Right lobe of liver (tissue), 6 donors: ENCODE measurements around the gene GNPNAT1. TPM values are rescaled to one million over a fixed set of nuclear protein-coding genes. Genes with fewer than 3 reads are reported as not detected.

Experiments used
- ATAC-seq, 4 donors: fragments of 200-7000 bp; cut with Tn5 transposase; one replicate each; pipeline ENCODE4 v1.9.1; 2020; ENCODE audit warnings: mild to moderate bottlenecking in 4 of 4, moderate library complexity in 4 of 4
- DNase-seq, 3 donors: peaks; one replicate each; pipeline ENCODE4 v3.0.0-alpha.2; 2020
- H3K27ac ChIP-seq, 3 donors: fragments of 200-600 bp; one replicate each; pipeline ENCODE4 v1.8.0; 2022
- H3K27me3 ChIP-seq, 2 donors: fragments of 200-600 bp; one replicate each; pipeline ENCODE4 v1.8.0; 2022
- H3K36me3 ChIP-seq, 4 donors: fragments of 200-600 bp; sonication (generic) in 1 of 4; one replicate each; pipeline versions ENCODE4 v1.5.1 to v1.8.0; 2017 to 2022; ENCODE audit warnings: control low read depth in 1 of 4
- H3K4me1 ChIP-seq, 4 donors: fragments of 200-600 bp; sonication (generic) in 1 of 4; one replicate each; pipeline versions ENCODE4 v1.5.1 to v1.8.0; 2017 to 2022; ENCODE audit warnings: control low read depth in 1 of 4
- H3K4me3 ChIP-seq, 3 donors: fragments of 200-600 bp; one replicate each; pipeline ENCODE4 v1.8.0; 2022
- H3K9me3 ChIP-seq, 4 donors: fragments of 200-600 bp; sonication (generic) in 1 of 4; one replicate each; pipeline versions ENCODE4 v1.5.1 to v1.8.0; 2017 to 2022; ENCODE audit warnings: control low read depth in 1 of 4
- POLR2A ChIP-seq: fragments of 450-650 bp; IDR thresholded peaks from one replicate; pipeline ENCODE4 v1.6.1; 2017; ENCODE audit warnings: antibody characterized with exemption, mild to moderate bottlenecking
- WGBS: methylation state at CpG from one replicate; pipeline ENCODE4 v1.1.6; 2018; ENCODE audit warnings: low coverage, low lambda C conversion rate; ENCODE audit not compliant: insufficient coverage; ENCODE audit errors: missing lambda C conversion rate; 5-methylcytosine and 5-hydroxymethylcytosine counted together
- intact Hi-C, 2 donors: fragments of 100-400 bp; cut with DNase I; formaldehyde crosslinking; loops; one replicate each; pipeline versions ENCODE4 v1.11.2 to v1.14.1; 2022
- total RNA-seq, 6 experiments: library from RNA; depleted of rRNA in 2 of 6; stranded (reverse); fragments of >200 nt in 2 of 6; fragmentation: NEBNext Ultra II Directional in 3 of 6; extraction: Animal tissue kit (Norgen Biotek cat#: 25700) in 3 of 6; gene quantifications; one replicate each; pipeline versions ENCODE4 v1.1.0 to v1.2.4, GENCODE V29; 2016 to 2023
- TF ChIP-seq, protein P1 (sequence below), 4 donors: fragments of 200-600 bp in 3 of 4; fragments of 450-650 bp in 1 of 4; IDR thresholded peaks; one replicate each; pipeline versions ENCODE4 v1.5.1 to v1.8.0; 2016 to 2022; ENCODE audit warnings: antibody characterized with exemption in 4 of 4, mild to moderate bottlenecking in 2 of 4
- donor health status: DM: no; HTN: yes; CAD: no.
- donor health status: DM: no; HTN: no; CAD: no.
- donor health status: DM: no; HTN: no; CAD: no.
- donor health status: DM: no; HTN: yes; CAD: no.
- donor health status: DM: no; HTN: yes; CAD: no.

The GNPNAT1 gene
- total RNA-seq, 6 experiments from 2014 or later = 31.4 to 47.6 (median 43.2) TPM

DNA sequence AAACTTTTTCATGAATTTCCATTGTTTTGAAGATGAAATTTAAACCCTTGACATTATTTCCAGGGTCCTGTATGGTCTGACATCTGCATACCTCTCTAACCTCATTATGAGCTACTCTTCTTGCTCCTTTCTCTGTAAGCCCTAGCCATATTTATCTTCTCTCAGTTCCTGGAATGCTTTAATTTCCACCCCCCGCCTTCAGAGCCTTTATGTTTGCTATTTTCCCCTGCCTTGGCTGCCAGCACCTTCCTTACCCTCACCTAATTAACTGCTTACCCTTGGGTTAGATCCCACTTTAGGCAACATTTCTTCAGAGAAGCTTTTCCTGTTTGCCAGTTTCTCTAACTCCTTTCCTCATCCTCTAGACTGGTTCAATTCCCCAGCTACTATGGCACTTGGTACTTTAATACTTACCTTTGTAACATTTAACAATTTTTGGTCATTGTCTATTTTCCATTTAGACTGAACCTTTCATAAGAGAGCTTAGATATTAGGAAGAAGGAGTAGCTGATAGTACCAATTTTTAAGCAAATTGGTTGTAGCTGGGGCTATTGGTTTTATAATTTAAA lies 55.4 kb downstream of the GNPNAT1 start:
- TF ChIP-seq, protein P1, sequence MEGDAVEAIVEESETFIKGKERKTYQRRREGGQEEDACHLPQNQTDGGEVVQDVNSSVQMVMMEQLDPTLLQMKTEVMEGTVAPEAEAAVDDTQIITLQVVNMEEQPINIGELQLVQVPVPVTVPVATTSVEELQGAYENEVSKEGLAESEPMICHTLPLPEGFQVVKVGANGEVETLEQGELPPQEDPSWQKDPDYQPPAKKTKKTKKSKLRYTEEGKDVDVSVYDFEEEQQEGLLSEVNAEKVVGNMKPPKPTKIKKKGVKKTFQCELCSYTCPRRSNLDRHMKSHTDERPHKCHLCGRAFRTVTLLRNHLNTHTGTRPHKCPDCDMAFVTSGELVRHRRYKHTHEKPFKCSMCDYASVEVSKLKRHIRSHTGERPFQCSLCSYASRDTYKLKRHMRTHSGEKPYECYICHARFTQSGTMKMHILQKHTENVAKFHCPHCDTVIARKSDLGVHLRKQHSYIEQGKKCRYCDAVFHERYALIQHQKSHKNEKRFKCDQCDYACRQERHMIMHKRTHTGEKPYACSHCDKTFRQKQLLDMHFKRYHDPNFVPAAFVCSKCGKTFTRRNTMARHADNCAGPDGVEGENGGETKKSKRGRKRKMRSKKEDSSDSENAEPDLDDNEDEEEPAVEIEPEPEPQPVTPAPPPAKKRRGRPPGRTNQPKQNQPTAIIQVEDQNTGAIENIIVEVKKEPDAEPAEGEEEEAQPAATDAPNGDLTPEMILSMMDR (IDR thresholded peaks at IDR 0.05) = no peak
- TF ChIP-seq POLR2A = no peak
- Histone ChIP-seq H3K36me3 (no peaks in the 10 kb centered on the region), H3K27ac (peak overlapping the region in 2 of 3 donors; percentile 3 to 47), H3K9me3 (no peaks in the 10 kb centered on the region), H3K27me3 (no peaks in the 10 kb centered on the region), H3K4me1 (peaks cover 0 to 34% (median 3%) of the 10 kb centered on the region in 4 donors), H3K4me3 (no peak overlapping the region)
- ATAC-seq = peak; percentile 31 to 56 (median 51)
- intact Hi-C loops = no loop called here
- WGBS = 31% methylated on average over 1 of the region's 1 CpG
- DNase-seq = no peak

- Histone ChIP-seq H3K4me1 (peaks cover 0 to 34% (median 3%) of the 10 kb centered on the region in 4 donors), H3K4me3 (no peak overlapping the region), H3K27me3 (no peaks in the 10 kb centered on the region), H3K36me3 (no peaks in the 10 kb centered on the region), H3K9me3 (no peaks in the 10 kb centered on the region), H3K27ac (no peak overlapping the region)
- TF ChIP-seq, protein P1 (IDR thresholded peaks at IDR 0.05) = no peak
- no peak for TF ChIP-seq POLR2A
- ATAC-seq (no peak), DNase-seq (no peak)
- 94% methylated on average over 7 of the region's 9 CpGs for WGBS
- intact Hi-C loops = no loop called here
Observed at GRCh38 chr14:52733824-52734223, 57.6 kb downstream of the GNPNAT1 start.

DNA sequence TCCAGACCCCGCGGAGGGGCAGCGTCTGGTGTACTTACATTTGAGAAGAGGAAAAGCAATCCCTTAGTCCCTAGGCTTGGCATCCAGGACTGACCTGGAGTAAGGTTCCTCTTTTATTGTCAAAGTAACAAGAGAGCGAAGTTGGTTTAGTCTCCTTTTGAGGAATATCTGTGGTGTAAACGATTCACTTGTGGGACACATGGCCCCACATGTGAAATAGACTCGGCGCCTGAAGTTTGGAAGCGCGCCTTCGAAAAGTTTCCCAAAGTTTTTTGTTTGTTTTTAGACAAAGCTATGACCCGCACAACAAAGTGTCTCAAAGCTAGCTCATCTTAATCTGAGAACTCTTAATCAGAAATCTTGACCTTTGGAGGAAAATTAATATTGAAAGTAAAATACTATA lies 60.7 kb downstream of the GNPNAT1 start:
- peaks cover 0 to 19% (median 9%) of the 10 kb centered on the region in 4 donors for H3K36me3 ChIP-seq
- 0% methylated on average over 11 of the region's 11 CpGs for WGBS
- no peaks in the 10 kb centered on the region for H3K9me3 ChIP-seq
- TF ChIP-seq POLR2A = no peak
- TF ChIP-seq, protein P1 (IDR thresholded peaks at IDR 0.05) = no peak
- H3K27me3 ChIP-seq = no peaks in the 10 kb centered on the region
- intact Hi-C loops = no loop called here
- H3K27ac ChIP-seq = peak overlapping the region; percentile 67 to 85 (median 79)
- ATAC-seq (peak in 3 of 4 donors; percentile 4 to 28 (median 10)), DNase-seq (no peak)
- H3K4me1 ChIP-seq = peaks cover 0 to 14% (median 2%) of the 10 kb centered on the region in 4 donors
- peak overlapping the region; percentile 85 to 94 (median 87) for H3K4me3 ChIP-seq

DNA sequence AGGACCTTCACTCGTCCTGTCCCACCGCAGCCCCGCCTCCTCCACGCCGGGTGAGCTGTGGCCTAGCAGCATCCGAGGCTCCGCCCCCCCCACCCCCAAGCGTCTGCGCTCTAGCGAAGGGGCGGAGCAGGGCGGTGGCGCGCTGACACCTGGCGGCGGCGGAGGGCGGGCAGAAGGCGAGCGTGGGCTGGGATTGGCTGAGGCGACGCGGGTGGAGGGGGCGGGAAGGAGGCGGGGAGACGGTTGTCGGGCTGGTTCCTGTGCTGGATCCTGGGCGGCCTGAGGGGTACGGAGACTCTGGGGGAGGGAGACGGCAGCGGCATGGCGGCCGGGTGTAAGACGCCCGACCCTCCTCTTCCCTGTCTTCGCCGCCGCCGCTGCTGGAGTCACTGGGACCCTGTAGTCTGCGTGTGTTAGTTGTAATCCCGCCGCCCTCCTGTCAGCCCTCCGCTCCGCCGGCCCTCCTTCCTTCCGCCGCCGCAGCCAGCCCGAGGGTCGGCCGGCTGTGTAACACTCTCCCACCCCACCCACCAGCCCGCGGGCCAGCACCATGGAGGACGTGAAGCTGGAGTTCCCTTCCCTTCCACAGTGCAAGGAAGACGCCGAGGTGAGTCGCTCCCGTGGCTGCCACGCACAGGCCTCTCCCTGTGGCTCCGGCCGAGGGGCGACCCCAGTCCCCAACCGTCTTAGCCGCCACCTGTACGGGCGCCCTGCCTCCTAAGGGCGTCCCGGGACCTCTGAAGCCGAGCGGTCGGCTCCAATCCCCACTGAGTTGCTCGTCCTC lies 61.3 kb downstream of the GNPNAT1 start, which contains the start of gene STYX:
Gene STYX, plus strand, starts transcription at position 242 of the 784 bp plus-strand sequence. Its CDS starts 309 bp downstream, at position 551.
- peak within 1 kb of the TSS; percentile 67 to 85 (median 79) for H3K27ac ChIP-seq
- peaks cover 0 to 23% (median 9%) of the 10 kb centered on the region in 4 donors for H3K36me3 ChIP-seq
- DNase-seq (peak; percentile 99 to 100 (median 100)), ATAC-seq (peak; percentile 97 to 99 (median 98))
- WGBS = 0% methylated on average over 11 of the region's 72 CpGs
- no peaks in the 10 kb centered on the region for H3K27me3 ChIP-seq
- H3K4me1 ChIP-seq = peaks cover 0 to 14% (median 3%) of the 10 kb centered on the region in 4 donors
- TF ChIP-seq, protein P1 (IDR thresholded peaks at IDR 0.05) = peak; percentile 29 to 44 (median 38)
- peak; percentile 94 for TF ChIP-seq POLR2A
- intact Hi-C loops = no loop called here
- H3K9me3 ChIP-seq = no peaks in the 10 kb centered on the region
- H3K4me3 ChIP-seq = peak within 1 kb of the TSS; percentile 85 to 94 (median 87)
